Ovary (tissue), 9 donors: Measurements from ENCODE around the gene MAN2A1. TPM values are rescaled to one million over a fixed set of nuclear protein-coding genes. Genes with fewer than 3 reads are reported as not detected.

Experiments
- DNase-seq, 5 donors: peaks; one replicate each; pipeline ENCODE4 v3.0.0-alpha.2; 2019 to 2020
- H3K27ac ChIP-seq, 2 donors: fragments of 200-600 bp; one replicate each; pipeline versions ENCODE4 v1.5.1 to v1.8.0; 2019 to 2022
- H3K27me3 ChIP-seq: fragments of 200-600 bp; one replicate; pipeline ENCODE4 v1.8.0; 2022
- H3K36me3 ChIP-seq: fragments of 200-600 bp; sonication (generic); one replicate; pipeline ENCODE4 v1.5.1; 2019
- H3K4me1 ChIP-seq: one replicate; pipeline ENCODE4 v1.8.1; 2013; ENCODE audit warnings: mild to moderate bottlenecking, moderate library complexity; ENCODE audit not compliant: insufficient read depth
- H3K4me3 ChIP-seq: fragments of 200-600 bp; sonication (generic); one replicate; pipeline ENCODE4 v1.5.1; 2017
- H3K9me3 ChIP-seq, 2 donors: fragments of 200-600 bp in 1 of 2; sonication (generic) in 1 of 2; one replicate each; pipeline versions ENCODE4 v1.5.1 to v1.8.1; 2013 to 2019; ENCODE audit warnings: mild to moderate bottlenecking in 1 of 2, moderate library complexity in 1 of 2
- EP300 ChIP-seq: sonication (generic); formaldehyde crosslinking; IDR thresholded peaks from one replicate; pipeline ENCODE4 v1.6.1; 2017; ENCODE audit warnings: antibody characterized with exemption
- POLR2A ChIP-seq: fragments of 450-650 bp; IDR thresholded peaks from one replicate; pipeline ENCODE4 v1.6.1; 2017; ENCODE audit warnings: antibody characterized with exemption, mild to moderate bottlenecking, moderate library complexity
- WGBS, 3 donors: extraction: QIAGEN DNeasy Blood & Tissue Kit in 1 of 3; methylation state at CpG; one replicate each; pipeline versions ENCODE4 v1.1.5 to v1.1.7; 2013 to 2017; 5-methylcytosine and 5-hydroxymethylcytosine counted together
- intact Hi-C, 4 donors: fragments of 100-400 bp; cut with DNase I; formaldehyde crosslinking; loops; one replicate each; pipeline versions ENCODE4 v1.11.0 to v1.15.1; 2022 to 2023
- polyA plus RNA-seq, 2 donors: library from polyadenylated mRNA; stranded (reverse); fragments of 200-250 nt in 1 of 2; fragments of 350-450 nt in 1 of 2; fragmentation: Illumina TruSeq in 1 of 2; extraction: RNeasy Lipid Tissue Mini Kit (QIAGEN cat#74804) in 1 of 2; gene quantifications; one replicate each; pipeline ENCODE4 v1.2.3, GENCODE V29; 2013 to 2014
- total RNA-seq, 7 donors: library from RNA; depleted of rRNA in 2 of 7; stranded (reverse); fragments of >200 nt in 2 of 7; fragmentation: NEBNext Ultra II Directional in 3 of 7; extraction: Animal tissue kit (Norgen Biotek cat#: 25700) in 3 of 7; gene quantifications; one replicate each; pipeline versions ENCODE4 v1.1.0 to v1.2.4, GENCODE V29; 2016 to 2023
- TF ChIP-seq, protein P1 (sequence below), 3 donors: fragments of 450-650 bp in 2 of 3; fragments of 200-600 bp in 1 of 3; IDR thresholded peaks; one replicate each; pipeline versions ENCODE4 v1.5.1 to v1.8.0; 2016 to 2022; ENCODE audit warnings: antibody characterized with exemption in 3 of 3, mild to moderate bottlenecking in 1 of 3
- donor health status: DM: no; HTN: no; CAD: no; lungs with moderate emphysema.
- donor health status: DM: no; HTN: no; CAD: no.
- donor health status: Bipolar disorder and iron deficiency.
- donor health status: DM: yes; HTN: yes; CAD: no.
- donor health status: DM: no; HTN: no; CAD: no.
- donor health status: DM: yes; HTN: yes; CAD: no.

The MAN2A1 gene
- total and polyA plus RNA-seq, 9 donors: 10.7 to 56.5 (median 31.1) TPM

DNA sequence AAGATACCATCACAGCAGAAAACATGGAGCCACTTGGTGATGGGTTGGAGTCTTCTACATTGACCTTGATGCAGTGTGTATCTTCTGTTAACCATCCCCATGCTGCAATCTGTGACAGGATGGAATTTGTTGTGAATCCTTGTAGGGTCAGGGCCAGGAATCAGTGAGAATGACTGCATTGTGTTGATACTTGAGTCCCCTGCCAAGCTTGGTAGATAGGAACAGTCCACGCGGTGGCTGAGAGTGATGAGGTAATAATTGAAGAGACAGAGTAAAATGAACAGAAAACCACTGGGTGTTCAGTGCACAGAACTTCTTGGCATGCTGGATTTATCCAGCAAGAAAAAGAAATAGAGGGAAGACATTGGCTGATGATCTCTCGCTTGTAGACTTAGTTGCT, 217.5 kb downstream of the MAN2A1 start:
- H3K4me1 ChIP-seq: no peaks in the 10 kb centered on the region
- H3K27ac ChIP-seq: no peak overlapping the region
- H3K9me3 ChIP-seq: no peaks in the 10 kb centered on the region
- 67 to 79% (median 73%) methylated on average over 3 of the region's 3 CpGs for WGBS, 3 donors
- H3K27me3 ChIP-seq: no peaks in the 10 kb centered on the region
- TF ChIP-seq, protein P1, sequence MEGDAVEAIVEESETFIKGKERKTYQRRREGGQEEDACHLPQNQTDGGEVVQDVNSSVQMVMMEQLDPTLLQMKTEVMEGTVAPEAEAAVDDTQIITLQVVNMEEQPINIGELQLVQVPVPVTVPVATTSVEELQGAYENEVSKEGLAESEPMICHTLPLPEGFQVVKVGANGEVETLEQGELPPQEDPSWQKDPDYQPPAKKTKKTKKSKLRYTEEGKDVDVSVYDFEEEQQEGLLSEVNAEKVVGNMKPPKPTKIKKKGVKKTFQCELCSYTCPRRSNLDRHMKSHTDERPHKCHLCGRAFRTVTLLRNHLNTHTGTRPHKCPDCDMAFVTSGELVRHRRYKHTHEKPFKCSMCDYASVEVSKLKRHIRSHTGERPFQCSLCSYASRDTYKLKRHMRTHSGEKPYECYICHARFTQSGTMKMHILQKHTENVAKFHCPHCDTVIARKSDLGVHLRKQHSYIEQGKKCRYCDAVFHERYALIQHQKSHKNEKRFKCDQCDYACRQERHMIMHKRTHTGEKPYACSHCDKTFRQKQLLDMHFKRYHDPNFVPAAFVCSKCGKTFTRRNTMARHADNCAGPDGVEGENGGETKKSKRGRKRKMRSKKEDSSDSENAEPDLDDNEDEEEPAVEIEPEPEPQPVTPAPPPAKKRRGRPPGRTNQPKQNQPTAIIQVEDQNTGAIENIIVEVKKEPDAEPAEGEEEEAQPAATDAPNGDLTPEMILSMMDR (IDR thresholded peaks at IDR 0.05): no peak
- TF ChIP-seq POLR2A (no peak), EP300 (no peak)
- DNase-seq: no peak
- no peaks in the 10 kb centered on the region for H3K36me3 ChIP-seq
- intact Hi-C loops: no loop called here
- no peak overlapping the region for H3K4me3 ChIP-seq

DNA sequence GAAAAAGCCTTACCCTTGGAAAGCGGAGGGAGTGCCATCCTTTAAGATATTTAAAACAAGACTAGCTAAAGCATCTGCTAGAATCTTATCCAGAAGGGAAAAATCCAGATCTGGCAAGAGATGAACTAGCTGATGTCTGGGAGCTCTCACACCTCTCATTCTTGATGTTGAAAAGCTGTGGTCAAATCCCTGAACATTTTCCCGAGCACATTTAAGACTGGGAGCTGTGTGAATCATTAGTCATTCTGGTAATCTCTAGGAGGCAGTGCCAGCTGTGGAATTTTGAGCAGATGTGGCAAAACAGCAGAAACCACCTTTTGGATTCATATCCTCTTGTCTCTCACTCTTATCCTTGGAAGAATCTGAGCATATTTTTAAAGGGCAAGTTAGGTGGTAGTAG, 218.0 kb downstream of the MAN2A1 start:
- H3K4me1 ChIP-seq: no peaks in the 10 kb centered on the region
- 56 to 58% (median 57%) methylated on average over 2 of the region's 2 CpGs for WGBS, 3 donors
- intact Hi-C loops: no loop called here
- H3K4me3 ChIP-seq: no peak overlapping the region
- no peak overlapping the region for H3K27ac ChIP-seq
- H3K27me3 ChIP-seq: no peaks in the 10 kb centered on the region
- no peaks in the 10 kb centered on the region for H3K9me3 ChIP-seq
- no peak for DNase-seq
- no peaks in the 10 kb centered on the region for H3K36me3 ChIP-seq
- TF ChIP-seq, protein P1 (IDR thresholded peaks at IDR 0.05): no peak
- no peak for TF ChIP-seq EP300
- no peak for TF ChIP-seq POLR2A

DNA sequence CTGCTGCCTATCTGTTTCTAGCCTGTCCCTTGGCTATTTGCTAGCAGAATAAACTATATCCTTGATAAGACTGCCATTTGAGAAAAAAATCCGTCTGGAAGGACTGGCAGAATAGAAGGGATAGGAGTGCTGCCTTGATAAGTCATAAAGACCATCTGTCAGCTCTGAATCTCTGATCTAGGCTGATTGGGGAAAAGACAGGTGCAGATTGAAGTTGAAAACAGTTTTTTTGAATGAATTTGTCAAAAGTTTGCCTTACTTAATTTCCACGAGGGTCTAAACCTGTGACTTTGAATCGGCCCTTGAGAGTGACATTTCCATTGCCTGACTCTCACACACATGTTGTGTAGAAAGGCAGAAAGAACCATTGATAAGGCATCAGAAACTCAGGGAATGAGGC, 218.6 kb downstream of the MAN2A1 start:
- 75 to 76% (median 75%) methylated on average over 3 of the region's 3 CpGs for WGBS, 3 donors
- intact Hi-C loops: no loop called here
- DNase-seq: no peak
- Histone ChIP-seq H3K27ac (no peak overlapping the region), H3K27me3 (no peaks in the 10 kb centered on the region), H3K9me3 (no peaks in the 10 kb centered on the region), H3K36me3 (no peaks in the 10 kb centered on the region), H3K4me3 (no peak overlapping the region), H3K4me1 (no peaks in the 10 kb centered on the region)
- TF ChIP-seq POLR2A: no peak
- TF ChIP-seq, protein P1 (IDR thresholded peaks at IDR 0.05): no peak
- no peak for TF ChIP-seq EP300

DNA sequence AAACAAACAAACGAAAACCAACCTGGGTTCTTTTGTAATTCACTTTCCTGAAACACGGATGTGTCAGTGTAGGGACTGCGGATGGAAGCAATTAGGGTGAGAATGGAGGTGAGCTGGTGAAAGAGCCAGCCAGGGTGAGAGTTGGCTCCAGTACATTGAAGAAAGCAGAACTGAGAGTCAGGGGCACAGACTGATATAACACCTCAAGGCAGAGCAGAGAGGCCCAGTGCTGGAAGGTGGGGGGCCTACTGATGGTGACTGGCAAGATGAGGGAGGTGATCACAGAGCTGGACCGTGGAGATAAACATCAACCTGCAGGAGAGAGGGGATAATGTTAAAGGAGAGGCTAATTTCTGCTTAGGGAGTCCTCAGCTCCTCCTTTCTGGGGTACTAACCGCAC, 221.1 kb downstream of the MAN2A1 start:
- TF ChIP-seq, protein P1 (IDR thresholded peaks at IDR 0.05): no peak
- TF ChIP-seq EP300 (no peak), POLR2A (no peak)
- Histone ChIP-seq H3K4me1 (no peaks in the 10 kb centered on the region), H3K27ac (no peak overlapping the region), H3K36me3 (no peaks in the 10 kb centered on the region), H3K27me3 (no peaks in the 10 kb centered on the region), H3K4me3 (no peak overlapping the region), H3K9me3 (no peaks in the 10 kb centered on the region)
- intact Hi-C loops: no loop called here
- DNase-seq: no peak
- 69 to 81% (median 78%) methylated on average over 5 of the region's 5 CpGs for WGBS, 3 donors

DNA sequence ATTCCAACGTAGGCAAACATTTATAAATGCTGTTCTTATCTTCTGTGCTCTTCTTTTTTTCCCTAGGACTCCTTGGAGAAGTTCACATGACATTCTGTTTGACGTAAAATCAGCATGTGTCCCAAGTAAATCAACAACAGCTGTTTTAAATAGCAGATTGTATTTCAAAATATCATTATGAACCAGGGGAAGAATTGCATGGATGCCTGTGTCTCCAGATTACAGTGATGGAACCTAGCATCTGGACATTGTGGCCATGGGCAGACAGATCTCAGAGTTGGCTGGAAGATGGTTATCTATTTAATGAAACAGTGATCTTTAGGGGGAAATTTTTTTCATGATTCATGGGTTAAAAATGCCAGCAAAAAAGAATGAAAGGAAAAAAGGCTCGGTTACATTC, 222.0 kb downstream of the MAN2A1 start:
- intact Hi-C loops: no loop called here
- 19 to 37% (median 20%) methylated on average over 3 of the region's 3 CpGs for WGBS, 3 donors
- no peaks in the 10 kb centered on the region for H3K36me3 ChIP-seq
- TF ChIP-seq POLR2A: no peak
- no peak for TF ChIP-seq EP300
- TF ChIP-seq, protein P1 (IDR thresholded peaks at IDR 0.05): no peak
- DNase-seq: no peak
- no peak overlapping the region for H3K27ac ChIP-seq
- H3K9me3 ChIP-seq: no peaks in the 10 kb centered on the region
- no peaks in the 10 kb centered on the region for H3K27me3 ChIP-seq
- H3K4me1 ChIP-seq: no peaks in the 10 kb centered on the region
- H3K4me3 ChIP-seq: no peak overlapping the region
